HG03196 (cell line): Measurements from ENCODE around the gene VSTM2A.
"Not testable (repeated sequence)": the region's sequence is repeated elsewhere in the genome, so short reads cannot be mapped to it uniquely, and the experiment has no call there.

Experiments used
- ATAC-seq: cut with Tn5 transposase; IDR thresholded peaks from one replicate; pipeline ENCODE4 v1.9.1; 2021; ENCODE audit not compliant: unreplicated experiment

The VSTM2A gene

GRCh38 chr7:54541669-54542625 lies at the start of gene VSTM2A:
Gene VSTM2A, plus strand, starts transcription at chr7:54542375. Its CDS starts 356 bp downstream, at chr7:54542731.
- no peak for ATAC-seq

GRCh38 chr7:54504531-54504930 lies 37.6 kb upstream of the VSTM2A start:
- not testable (repeated sequence) for ATAC-seq

- ATAC-seq, result no peak
These were observed 12.6 kb upstream of the VSTM2A start for GRCh38 chr7:54529568-54529967.

- no peak for ATAC-seq
These were observed 4.1 kb upstream of the VSTM2A start for GRCh38 chr7:54538122-54538521.

- ATAC-seq, result no peak
These were observed 895 bp downstream of the VSTM2A start for GRCh38 chr7:54543051-54543488.

GRCh38 chr7:54544149-54544526 lies 2.0 kb downstream of the VSTM2A start:
- ATAC-seq, result no peak

GRCh38 chr7:54544527-54545240 lies 2.5 kb downstream of the VSTM2A start:
- ATAC-seq, result no peak

- ATAC-seq, result no peak
These were observed 3.0 kb downstream of the VSTM2A start for GRCh38 chr7:54545241-54545563.

- ATAC-seq, result no peak
These were observed 4.2 kb downstream of the VSTM2A start for GRCh38 chr7:54546081-54546985.

- no peak for ATAC-seq
These were observed 4.8 kb downstream of the VSTM2A start for GRCh38 chr7:54546986-54547314.

GRCh38 chr7:54550471-54550870 lies 8.3 kb downstream of the VSTM2A start:
- ATAC-seq, result no peak

GRCh38 chr7:54556121-54556520 lies 13.9 kb downstream of the VSTM2A start:
- ATAC-seq, result no peak

- no peak for ATAC-seq
These were observed 17.2 kb downstream of the VSTM2A start for GRCh38 chr7:54559401-54559800.

- ATAC-seq, result no peak
These were observed 18.0 kb downstream of the VSTM2A start for GRCh38 chr7:54560198-54560597.

- no peak for ATAC-seq
These were observed 18.5 kb downstream of the VSTM2A start for GRCh38 chr7:54560723-54561122.

- ATAC-seq, result no peak
These were observed 21.2 kb downstream of the VSTM2A start for GRCh38 chr7:54563329-54563916.

- ATAC-seq, result no peak
These were observed 23.3 kb downstream of the VSTM2A start for GRCh38 chr7:54565432-54565831.

GRCh38 chr7:54581511-54581910 lies 39.3 kb downstream of the VSTM2A start:
- no peak for ATAC-seq

- ATAC-seq, result no peak
These were observed 49.5 kb downstream of the VSTM2A start for GRCh38 chr7:54591404-54592386.

- ATAC-seq, result no peak
These were observed 54.6 kb downstream of the VSTM2A start for GRCh38 chr7:54596747-54597146.
